GM12892 (cell line): ENCODE data around the gene TMEFF1.
"Not testable (repeated sequence)": the region's sequence is repeated elsewhere in the genome, so short reads cannot be mapped to it uniquely, and the experiment has no call there.

Source experiments
- DNase-seq: peaks from one replicate; pipeline ENCODE4 v3.0.0; 2011; ENCODE audit not compliant: insufficient read length
- FAIRE-seq: peaks from 2 replicates; lab custom pipeline; 2011; peaks lifted over from hg19 to GRCh38; lab: Jason Lieb, UNC
- POLR2A ChIP-seq: IDR thresholded peaks from 2 replicates; pipeline ENCODE4 v1.6.1; 2011; ENCODE audit warnings: low read depth, low read length, control low read depth
- POLR2AphosphoS5 ChIP-seq: IDR thresholded peaks from 2 replicates; pipeline ENCODE4 v1.6.1; 2011; ENCODE audit warnings: low read depth, low read length, control low read depth
- TAF1 ChIP-seq: IDR thresholded peaks from 2 replicates; pipeline ENCODE4 v1.6.1; 2011; ENCODE audit warnings: low read depth, mild to moderate bottlenecking, control low read depth, low read length, borderline replicate concordance

The TMEFF1 gene

DNA sequence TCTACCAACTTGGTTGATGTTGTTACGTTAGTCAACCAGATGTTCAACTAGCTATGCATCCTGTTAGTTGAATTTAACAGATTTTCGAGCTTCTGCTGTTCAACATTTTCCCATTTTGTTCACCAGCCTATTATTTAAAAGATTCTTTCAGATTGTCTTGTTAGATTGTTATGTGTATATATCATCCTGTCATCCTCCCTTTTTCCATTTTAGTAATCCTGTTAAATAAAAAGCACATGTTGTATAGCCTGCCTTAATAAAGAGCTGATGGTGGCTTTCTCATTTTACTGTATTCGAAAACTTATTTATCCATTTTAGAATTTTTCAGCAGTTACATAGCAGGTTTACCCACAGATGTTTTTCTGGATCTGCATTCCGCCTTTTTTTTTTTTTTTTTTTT, 4.3 kb downstream of the TMEFF1 start:
- no peak for FAIRE-seq
- TF ChIP-seq POLR2AphosphoS5 (no peak), POLR2A (no peak), TAF1 (no peak)
- no peak for DNase-seq

DNA sequence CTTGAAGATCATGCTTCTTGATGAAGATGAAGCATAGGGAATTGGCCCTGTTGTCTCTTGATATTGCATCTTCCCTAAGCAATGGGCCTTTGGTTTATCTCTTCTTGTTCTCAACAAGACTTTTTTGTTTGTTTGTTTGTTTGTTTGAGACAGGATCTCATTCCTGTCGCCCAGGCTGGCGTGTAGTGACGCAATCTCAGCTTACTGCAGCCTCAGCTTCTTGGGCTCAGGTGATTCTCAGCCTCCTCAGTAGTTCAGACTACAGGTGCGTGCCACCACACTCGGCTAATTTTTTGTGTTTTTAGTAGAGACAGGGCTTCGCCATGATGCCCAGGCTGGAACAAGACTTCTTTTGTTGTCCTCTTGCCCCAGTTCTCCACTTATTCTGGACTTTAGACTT, 5.2 kb downstream of the TMEFF1 start:
- FAIRE-seq (no peak), DNase-seq (no peak)

DNA sequence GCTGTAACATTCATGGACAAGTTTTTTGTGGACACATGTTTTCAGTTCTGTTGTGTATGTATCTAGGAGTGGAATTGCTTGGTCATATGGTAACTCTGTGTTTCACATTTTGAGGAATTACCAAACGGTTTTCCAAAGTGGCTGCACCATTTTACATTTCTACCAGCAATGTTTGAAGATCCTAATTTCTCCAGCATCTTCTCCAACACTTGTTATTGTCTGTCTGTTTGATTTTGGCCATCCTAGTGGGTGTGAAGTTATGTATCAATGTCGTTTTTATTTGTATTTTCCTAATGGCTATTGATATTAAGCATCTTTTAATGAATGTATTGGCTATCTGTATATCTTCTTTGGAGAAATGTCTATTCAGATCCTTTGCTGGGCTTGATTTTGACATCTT, 6.9 kb downstream of the TMEFF1 start:
- DNase-seq (no peak), FAIRE-seq (no peak)
- no peak for TF ChIP-seq POLR2AphosphoS5
- TF ChIP-seq TAF1, result no peak
- TF ChIP-seq POLR2A, result no peak

More for the DNA sequence above, 5.2 kb downstream of the TMEFF1 start:
- TF ChIP-seq POLR2A (no peak), POLR2AphosphoS5 (no peak), TAF1 (no peak)

DNA sequence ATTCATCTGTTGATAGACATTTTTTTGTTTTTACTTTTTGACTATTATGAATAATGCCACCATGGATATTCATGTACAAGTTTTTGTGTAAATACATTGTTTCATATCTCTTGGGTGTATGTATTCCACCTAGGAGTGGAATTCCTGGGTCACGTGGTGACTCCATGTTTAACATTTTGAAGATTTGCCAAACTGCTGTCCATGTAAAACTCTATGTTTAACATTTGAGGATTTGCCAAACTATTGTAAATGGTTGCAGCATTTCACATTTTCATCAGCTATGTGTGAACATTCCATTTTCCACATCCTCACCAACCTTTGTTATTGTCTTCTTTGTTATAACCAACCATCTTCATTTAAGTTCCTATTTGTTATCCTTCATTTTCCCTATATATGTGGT, 12.2 kb downstream of the TMEFF1 start:
- DNase-seq, result no peak
- peak; percentile 69 for FAIRE-seq
- no peak for TF ChIP-seq POLR2AphosphoS5
- no peak for TF ChIP-seq TAF1
- no peak for TF ChIP-seq POLR2A

DNA sequence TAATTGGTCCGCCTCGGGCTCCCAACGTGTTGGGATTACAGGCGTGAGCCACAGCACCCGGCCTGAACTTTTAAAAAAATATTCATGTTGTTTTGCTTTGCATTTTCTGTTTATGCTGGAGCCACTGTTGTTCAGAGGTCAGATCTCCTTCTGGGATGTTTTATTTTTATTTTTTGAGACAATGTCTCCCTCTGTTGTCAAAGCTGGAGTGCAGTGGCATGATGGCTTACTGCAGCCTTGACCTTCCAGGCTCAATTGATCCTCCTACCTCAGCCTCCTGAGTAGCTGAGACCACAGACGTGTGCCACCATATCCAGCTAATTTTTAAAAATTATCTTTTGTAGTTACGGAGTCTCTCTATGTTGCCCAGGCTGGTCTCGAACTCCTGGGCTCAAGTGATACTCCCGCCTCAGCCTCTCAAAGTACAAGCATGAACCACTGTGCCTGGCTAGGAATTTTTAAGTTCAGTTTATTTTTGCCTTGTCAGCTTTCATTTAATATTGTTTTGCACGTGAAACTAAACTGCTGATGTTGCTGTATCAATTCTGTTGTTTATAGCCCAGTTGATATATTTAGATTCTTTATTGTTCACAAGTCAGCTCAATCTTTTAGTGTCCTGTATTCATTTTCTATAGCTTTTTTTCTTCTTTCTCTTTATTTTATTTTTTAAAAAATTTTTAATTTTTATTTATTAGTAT, 13.7 kb downstream of the TMEFF1 start:
- no peak for DNase-seq
- TF ChIP-seq POLR2A, result no peak
- TF ChIP-seq POLR2AphosphoS5, result no peak
- TF ChIP-seq TAF1, result no peak
- FAIRE-seq, result no peak

DNA sequence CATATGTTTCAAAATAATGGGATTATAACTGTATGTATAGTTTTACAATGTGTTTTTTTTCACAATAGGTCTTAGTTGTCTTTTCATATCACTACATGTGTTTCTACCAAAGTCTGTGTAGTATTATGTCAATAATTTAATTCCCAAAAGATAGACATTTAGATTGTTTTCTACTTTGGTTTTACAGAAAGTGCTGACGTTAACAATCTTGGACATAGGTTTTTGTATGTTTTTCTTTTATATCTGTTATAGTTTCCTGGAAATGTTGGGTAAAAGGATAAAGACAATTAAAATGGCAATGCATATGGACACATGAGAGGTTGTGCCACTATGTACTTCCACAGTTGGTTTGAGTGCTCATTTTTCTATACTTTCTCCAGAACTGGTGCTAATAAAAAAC, 15.2 kb downstream of the TMEFF1 start:
- DNase-seq (no peak), FAIRE-seq (no peak)
- TF ChIP-seq TAF1 (no peak), POLR2AphosphoS5 (no peak), POLR2A (no peak)

DNA sequence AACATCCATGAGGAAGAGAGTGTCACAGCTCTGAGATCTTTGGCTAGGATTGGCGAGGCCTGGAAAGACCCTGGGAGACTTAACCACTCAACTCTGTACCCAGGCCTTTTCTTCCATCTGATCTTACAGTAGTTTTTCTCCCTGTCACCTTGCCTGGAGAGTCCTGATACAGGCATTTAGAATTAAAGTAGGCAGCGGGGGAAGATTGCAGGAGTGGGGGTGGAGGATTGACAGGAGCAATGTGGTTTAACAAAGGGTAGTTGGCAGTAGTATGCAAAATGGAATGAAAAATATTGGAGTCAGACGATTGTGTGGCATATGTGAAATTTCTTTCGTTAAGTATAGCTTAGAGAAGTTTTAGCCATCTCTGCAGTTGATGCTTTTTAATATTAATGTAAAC, 16.9 kb downstream of the TMEFF1 start:
- TF ChIP-seq TAF1 (no peak), POLR2AphosphoS5 (no peak), POLR2A (no peak)
- DNase-seq (no peak), FAIRE-seq (no peak)

DNA sequence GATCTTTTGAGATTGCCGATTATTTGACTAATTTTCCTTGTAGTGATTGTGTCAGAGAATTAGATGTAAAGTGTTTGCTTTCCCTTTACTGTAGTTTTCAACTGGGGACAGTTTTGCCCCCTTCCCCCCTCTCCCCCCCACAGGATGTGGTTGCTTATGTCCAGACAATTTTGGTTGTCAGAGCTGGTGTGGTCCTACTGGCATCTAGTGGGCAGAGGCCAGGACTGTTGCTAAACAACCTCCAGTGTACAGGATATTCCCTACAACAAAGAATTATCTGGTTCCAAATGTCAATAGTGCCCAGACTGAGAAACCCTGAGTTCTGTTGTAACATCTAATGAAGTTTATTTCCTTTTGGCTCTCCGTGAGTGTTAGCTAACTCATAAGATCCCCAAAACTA, 20.0 kb downstream of the TMEFF1 start:
- FAIRE-seq (no peak), DNase-seq (no peak)
- TF ChIP-seq POLR2AphosphoS5 (no peak), POLR2A (no peak), TAF1 (no peak)

DNA sequence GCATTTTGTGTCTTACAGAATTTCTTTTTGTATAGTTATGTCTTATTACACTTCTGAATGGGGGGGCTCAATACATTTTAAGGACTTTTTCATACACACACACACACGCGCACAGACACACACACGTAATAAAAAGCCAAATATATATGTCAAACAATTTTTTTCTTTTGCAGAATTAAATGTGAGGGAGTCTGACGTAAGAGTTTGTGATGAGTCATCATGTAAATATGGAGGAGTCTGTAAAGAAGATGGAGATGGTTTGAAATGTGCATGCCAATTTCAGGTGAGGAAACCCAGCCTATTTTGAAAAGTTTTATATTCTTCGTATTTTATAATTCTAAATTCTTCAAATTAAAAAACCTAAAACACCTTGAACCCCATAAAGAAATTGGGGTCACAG, 25.6 kb downstream of the TMEFF1 start:
- no peak for DNase-seq
- FAIRE-seq, result no peak

DNA sequence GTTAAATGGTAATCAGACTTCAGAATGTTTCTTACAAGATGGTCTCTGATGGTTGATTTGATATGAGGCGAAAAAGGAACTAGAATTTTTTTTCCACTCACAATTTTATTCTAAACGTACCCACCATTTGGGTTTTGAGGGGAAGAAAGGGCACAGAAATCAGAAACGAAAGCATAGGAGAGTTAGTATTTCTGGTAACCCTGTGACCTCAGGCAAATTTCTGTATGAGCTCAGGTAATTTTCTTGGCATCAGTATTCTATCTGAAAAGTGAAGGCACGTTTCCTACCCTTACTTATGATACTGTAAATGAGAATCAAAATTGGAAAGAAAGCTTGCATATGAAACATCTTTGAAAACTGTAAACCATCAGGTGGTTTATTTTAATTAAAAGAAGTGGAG, 26.5 kb downstream of the TMEFF1 start:
- FAIRE-seq (no peak), DNase-seq (no peak)

More for the DNA sequence above, 25.6 kb downstream of the TMEFF1 start:
- no peak for TF ChIP-seq POLR2A

DNA sequence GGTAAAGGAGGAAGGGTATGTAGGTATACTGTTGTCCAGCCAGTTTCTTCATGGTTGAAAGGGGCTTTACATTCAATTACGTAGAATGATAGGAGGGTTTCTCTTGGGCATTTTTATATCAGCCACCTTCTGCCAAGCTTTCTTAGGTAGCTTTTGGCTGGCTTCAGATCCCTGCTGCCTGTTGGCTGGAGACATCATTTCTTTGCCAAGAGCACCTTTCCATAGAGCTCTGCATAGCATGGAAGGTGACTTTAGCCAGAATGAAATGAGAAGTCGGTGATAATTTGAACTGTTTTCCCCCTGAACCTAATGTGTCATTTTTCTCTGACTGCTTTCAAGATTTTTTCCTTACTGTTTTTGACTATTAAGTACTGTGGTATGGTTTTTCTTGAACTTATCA, 26.9 kb downstream of the TMEFF1 start:
- TF ChIP-seq TAF1 (no peak), POLR2AphosphoS5 (no peak), POLR2A (no peak)
- DNase-seq (no peak), FAIRE-seq (no peak)

More for the DNA sequence above, 26.5 kb downstream of the TMEFF1 start:
- no peak for TF ChIP-seq POLR2A
- no peak for TF ChIP-seq POLR2AphosphoS5
- TF ChIP-seq TAF1, result no peak

DNA sequence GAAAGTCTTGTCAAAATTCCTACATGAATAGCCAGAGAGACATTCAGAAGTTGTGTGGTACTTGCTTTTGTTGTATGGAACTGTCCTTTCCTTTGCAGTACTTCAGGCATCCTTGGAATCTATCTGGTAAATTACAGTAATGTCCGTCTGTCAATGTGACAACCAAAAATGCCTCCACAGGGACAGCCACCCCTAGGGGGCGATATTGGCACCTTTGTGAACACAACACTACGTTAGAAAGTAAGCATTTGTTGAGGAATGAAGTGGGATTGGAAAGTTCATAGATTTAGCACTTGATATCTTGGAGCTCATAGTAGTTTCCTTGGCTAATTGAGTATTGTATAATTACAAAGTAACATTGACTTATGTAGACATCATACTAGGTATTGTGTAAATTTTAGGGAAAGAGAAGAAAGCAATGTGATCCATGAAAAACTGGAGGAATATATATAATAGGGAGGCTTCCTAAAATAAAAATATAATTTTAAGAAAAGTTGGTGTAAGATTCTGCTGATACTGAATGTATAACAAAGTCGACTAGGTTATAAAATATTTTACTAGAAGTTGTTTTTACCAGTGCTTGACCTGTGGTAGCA, 32.7 kb downstream of the TMEFF1 start:
- FAIRE-seq (peak; percentile 89), DNase-seq (peak; percentile 5)
- TF ChIP-seq TAF1, result no peak
- no peak for TF ChIP-seq POLR2A

DNA sequence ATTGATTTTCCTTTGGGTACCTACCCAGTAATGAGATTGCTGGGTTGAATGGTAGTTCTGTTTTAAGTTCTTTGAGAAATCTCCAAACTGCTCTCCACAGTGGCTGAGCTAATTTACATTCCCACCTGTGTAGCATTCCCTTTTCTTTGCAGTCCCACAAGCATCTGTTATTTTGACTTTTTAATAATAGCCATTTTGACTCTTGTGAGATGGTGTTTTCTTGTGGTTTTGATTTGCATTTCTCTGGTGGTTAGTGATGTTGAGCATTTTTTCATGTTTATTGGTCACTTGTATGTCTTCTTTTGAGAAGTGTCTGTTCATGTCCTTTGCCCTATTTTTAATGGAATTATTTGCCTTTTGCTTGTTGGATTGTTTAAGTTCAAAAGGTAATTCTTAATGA, 34.4 kb downstream of the TMEFF1 start:
- FAIRE-seq, DNase-seq: not testable (repeated sequence)
